ENCODE results near the gene PSMD1.
"Not testable (repeated sequence)": the region's sequence is repeated elsewhere in the genome, so short reads cannot be mapped to it uniquely, and the experiment has no call there.

The PSMD1 gene

DNA sequence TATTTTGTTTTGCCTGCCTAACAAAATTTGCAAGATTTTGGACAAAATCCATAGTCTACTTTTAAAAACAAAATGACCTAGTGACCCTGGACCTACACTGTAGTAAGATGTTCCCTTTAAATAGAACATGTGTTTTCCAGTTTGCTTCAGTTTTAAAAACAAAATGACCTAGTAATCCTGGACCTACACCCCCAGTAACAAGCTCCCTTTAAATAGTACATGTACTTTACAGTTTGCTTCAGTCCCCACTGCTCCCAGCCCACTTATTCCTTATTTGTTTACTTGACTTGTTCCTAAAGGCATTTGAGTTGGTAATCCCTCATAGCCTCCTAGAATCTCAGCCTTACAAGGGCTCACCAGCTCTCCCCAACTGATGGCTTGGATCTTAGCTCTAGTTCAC lies 102.6 kb downstream of the PSMD1 start:
- no peak for ATAC-seq

GRCh38 chr2:231160701-231161100 lies 104.0 kb downstream of the PSMD1 start:
- ATAC-seq (no peak), DNase-seq (no peak)

More for the DNA sequence above, 102.6 kb downstream of the PSMD1 start:
- DNase-seq = no peak

DNA sequence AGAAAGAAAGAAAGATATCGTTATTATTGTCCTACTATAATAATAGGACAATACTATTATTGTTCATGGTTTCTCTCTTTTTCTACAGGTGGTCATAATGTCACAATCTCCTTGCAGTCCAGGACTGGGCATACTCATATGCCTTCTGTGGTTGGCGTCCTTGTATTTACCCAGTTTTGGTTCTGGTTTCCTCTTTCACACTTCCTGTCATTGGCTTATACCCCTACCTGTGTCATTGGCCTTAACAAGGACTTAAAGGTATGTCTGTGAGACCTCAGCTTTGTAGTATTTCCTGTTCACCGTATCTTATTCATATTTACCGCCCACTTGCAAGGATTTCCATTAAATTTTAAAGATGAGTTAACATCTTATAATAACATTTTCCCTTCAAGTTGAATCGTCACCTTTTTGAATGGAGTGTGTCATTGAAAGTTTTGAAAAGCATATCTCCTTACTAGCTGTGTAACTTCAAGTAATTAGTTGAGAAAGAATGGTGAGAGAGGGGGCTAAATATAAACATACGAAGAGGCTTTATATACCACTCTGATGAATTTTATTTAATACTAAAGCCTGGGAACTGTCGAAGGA lies 104.7 kb downstream of the PSMD1 start:
- no peak for DNase-seq

DNA sequence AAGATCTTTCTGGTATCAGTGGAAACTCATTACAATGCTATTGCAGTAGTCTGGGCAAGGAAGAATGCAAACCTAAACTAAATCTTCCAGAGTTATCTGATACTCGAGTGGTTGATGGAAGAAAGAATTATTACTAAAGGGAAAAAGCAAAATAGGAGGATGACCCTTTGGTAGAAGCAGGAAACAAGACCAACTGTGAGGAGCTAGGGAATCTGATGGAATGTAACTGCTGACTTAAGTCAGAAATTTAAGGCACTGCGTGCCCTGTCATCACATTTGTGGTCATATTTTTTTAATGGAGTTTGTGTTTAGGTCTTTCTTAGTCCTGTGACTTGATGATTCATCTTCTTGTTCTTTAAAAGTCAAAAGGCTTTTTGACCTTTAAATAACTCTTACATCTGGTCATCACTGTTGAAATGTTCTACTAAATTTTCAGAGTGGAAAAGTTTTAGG lies 105.2 kb downstream of the PSMD1 start:
- ATAC-seq = peak; percentile 70

More for the DNA sequence above, 104.7 kb downstream of the PSMD1 start:
- peak; percentile 93 for ATAC-seq

DNA sequence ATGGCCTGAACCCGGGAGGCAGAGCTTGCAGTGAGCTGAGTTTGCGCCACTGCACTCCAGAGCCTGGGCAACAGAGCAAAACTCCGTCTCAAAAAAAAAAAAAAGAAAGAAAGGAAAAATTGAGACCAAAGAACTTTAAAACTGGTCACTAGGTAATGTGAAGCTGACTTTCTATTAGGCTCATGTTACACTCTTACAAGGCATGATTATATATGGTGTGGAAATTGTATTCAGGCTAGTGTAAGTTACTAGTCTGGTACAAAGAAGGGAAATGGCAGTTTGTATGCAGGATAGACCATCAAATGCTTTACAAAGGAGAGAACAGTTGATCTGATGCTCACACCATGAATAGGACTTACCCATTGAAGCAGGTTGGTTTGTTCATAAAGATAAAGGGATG lies 106.3 kb downstream of the PSMD1 start:
- no peak for DNase-seq
- no peak for ATAC-seq

More for the DNA sequence above, 105.2 kb downstream of the PSMD1 start:
- DNase-seq = no peak

DNA sequence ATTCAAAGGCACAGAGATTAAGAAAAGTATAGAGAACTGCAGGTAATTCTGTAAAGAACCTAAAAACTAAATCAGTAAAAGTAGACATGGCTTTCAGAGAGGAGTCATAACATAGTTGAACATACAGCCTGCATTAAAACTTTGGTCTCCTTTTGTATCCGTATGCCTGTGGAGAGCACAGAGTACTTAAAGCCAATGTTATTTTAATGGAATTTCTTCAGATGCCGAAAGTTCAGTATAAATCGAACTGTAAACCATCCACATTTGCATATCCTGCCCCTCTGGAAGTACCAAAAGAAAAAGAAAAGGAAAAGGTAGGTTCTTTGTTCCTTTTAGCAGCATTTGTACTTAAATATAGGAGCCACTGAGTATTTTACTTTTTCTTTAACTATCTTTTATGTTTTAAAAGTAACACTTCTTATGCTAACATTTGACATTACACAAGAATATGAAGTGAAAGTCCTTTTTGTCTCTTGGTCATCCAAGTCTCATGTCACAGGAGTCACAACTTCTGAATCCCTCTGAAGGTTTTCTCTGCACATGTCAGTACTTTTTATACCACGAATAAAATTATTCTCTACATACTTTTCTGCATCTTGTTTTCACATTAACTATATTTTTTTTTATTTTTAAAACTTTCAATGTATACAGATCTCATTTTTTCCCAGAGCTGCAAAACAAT lies 106.9 kb downstream of the PSMD1 start:
- ATAC-seq (no peak), DNase-seq (no peak)

DNA sequence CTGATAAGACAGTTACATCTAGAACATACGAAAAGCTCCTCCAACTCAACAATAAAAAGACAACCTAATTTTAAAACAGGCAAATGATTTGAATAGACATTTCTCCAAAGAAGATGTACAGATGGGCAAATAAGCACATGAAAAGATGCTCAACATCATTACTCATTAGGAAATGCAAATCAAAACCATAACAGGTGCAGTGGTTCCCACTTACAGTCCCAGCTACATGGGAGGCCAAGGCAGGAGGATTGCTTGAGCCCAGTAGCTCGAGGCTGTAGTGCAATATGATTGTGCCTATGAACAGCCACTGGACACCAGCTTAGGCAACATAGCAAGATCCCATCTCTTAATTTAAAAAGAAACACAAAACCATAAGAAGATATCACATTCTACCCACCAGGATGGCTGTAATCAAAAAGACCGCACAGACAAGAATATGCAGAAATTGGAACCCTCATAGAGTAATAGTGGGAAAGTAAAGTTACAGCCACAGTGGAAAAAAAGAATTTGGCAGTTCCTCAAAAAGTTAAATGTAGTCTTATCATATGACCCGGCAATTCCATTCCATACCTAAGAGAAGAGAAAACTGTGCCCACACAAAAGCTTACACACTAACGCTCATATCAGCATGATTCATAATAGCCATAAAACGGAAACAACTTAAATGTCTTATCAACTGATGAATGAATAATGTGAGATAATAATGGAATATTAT lies 111.2 kb downstream of the PSMD1 start:
- no peak for DNase-seq

DNA sequence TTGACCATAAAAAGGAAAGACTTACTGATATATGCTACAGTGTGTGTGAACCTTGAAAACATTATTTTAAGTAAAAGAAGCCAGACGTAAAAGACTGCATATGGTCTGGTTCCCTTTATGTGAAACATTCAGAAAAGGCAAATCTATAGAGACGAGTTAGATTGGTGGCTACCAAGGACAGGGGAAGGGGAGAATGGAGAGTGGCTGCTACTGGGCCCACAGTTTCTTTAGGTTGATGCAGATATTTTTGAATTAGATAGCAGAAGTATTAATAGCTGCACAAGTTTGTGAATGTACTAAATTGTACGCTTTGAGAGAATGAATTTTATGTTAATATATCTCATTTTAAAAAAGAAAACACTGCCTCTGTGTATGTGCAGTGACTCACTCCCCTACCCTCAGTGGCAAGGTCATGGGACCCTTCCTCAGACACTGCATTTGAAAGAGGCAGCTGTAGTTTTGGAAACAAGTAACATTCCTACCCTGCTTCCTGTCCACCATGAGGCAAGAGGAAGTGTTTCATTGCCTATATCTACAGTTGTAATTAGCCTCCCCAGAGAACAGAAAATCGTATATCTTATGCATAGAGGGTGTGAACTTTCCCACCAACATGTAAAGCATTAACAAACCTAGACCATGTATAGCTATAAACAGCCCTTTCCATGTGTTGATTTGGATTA lies 111.9 kb downstream of the PSMD1 start:
- DNase-seq (no peak), ATAC-seq (no peak)

More for the DNA sequence above, 111.2 kb downstream of the PSMD1 start:
- ATAC-seq = peak; percentile 86

DNA sequence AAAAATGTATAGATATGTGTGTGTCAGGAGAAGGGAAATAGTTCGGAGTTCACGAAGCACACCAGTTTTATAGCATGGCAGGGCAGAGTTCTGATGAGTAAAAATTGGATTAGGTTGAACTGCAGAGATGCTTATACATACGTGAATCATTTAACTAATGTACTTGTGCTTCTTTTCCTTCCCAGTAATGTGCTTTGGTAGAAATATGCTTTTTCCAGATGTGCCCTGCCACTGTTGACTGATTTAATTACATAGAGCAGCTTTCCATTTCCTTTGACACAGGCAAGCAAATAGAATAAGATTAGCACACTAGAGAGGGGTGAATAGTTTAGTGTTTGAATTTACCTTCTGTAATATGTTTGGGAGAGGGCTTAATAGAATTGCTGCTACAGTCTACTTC lies 112.8 kb downstream of the PSMD1 start:
- no peak for DNase-seq
- no peak for ATAC-seq

DNA sequence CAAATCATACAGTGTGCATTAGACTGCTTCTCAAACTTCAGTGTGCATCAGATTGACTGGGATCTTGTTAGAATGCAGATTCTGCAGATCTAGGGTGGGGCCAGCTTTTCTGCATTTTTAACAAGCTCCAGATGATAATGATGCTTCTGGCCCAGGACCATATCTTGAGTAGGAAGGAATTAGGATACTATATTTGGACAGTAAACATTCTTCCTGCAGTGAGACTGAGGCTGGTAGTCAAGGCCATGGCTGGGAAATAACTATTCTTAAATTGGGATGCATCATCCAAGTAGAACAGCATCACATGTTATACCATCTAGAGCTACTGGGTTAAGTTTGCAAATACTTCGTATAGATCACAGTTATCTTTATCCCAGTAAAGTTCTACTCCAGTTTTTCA lies 113.4 kb downstream of the PSMD1 start:
- DNase-seq (no peak), ATAC-seq (no peak)

DNA sequence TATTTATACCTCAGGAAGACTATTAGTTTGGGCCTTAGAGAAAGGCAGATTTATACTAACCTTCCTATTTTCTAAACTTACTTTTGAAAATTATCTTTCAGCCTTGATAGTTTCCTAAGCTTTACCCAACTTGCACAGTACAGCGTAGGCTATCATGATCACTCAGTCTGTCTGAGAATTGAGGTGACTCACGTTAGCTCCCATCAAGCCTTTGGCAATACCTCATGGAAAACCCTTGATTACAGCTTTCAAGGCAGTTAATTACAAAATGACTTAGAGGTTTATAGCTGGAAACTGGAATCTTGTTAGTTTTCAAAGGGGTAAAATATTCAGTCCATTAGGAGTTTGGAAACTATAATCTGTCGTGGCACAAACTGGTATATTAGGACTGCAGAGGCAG lies 115.4 kb downstream of the PSMD1 start:
- ATAC-seq (no peak), DNase-seq (no peak)

- ATAC-seq (no peak), DNase-seq (no peak)
These were observed 117.6 kb downstream of the PSMD1 start for GRCh38 chr2:231174211-231174651.

GRCh38 chr2:231176066-231176465 lies 119.4 kb downstream of the PSMD1 start:
- ATAC-seq (no peak), DNase-seq (no peak)

- ATAC-seq (peak; percentile 38), DNase-seq (no peak)
These were observed 120.7 kb downstream of the PSMD1 start for GRCh38 chr2:231177156-231178025.

DNA sequence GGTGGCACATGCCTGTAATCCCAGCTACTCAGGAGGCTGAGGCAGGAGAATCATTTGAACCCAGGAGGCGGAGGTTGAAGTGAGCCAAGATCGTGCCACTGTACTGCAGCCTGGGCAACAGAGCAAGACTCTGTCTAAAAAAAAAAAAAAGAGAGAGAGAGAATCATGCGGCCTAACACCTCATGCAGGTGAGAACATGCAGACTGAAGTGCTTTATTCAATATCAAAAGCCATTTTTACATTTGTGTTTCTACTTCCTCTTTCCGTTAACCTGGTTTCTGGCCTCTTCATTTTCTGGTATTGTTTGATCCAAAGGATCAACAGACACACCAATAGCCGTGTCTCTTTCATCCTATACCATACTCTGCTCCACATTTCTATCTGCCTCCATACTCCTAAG lies 122.1 kb downstream of the PSMD1 start:
- ATAC-seq, DNase-seq: not testable (repeated sequence)

- no peak for DNase-seq
- peak; percentile 19 for ATAC-seq
These were observed 125.3 kb downstream of the PSMD1 start for GRCh38 chr2:231181860-231182512.

- DNase-seq (no peak), ATAC-seq (no peak)
These were observed 125.8 kb downstream of the PSMD1 start for GRCh38 chr2:231182513-231182899.

GRCh38 chr2:231183851-231184250 lies 127.2 kb downstream of the PSMD1 start:
- no peak for ATAC-seq

GRCh38 chr2:231184319-231184718 lies 127.7 kb downstream of the PSMD1 start:
- DNase-seq (no peak), ATAC-seq (no peak)

More at GRCh38 chr2:231183851-231184250, 127.2 kb downstream of the PSMD1 start:
- DNase-seq = no peak

DNA sequence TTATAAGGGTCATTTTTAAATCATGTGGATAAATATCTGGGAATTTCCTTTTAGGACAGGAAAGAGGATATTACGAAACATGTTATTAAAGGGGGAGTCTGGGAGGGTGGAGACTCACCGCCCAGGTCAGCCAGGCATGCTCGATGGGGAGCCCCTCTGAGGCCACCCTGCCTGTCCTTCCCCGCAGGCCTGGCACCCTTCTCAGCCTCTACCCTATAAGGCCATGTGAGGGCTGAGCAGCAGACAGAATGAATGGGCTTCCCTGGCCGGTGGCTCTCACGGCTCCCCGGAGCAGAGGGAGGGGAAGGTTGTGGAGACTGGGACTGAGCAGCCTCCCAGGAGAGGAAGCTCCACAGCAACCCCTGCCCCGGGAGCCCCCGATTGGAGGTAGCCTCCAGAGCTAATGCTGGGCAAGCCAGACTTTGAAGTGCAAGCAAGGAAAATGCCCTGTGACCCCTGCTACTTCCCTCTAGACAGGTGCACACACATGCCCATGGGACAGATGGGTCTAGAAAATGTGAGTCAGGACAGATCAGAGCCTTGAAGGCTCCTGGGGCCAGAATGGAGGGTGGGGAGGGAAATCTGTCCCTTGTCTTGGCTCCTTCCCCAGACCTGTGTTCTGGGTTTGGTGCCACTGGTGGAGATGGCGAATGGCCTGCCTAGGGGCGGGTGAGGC lies 128.5 kb downstream of the PSMD1 start:
- ATAC-seq = no peak
- DNase-seq = no peak

Measured in stimulated activated naive CD8-positive, alpha-beta T cell treated with anti-CD3 and anti-CD28 coated beads, Interleukin-15, Interleukin-2, amounts not matched to agents 100 U/mL and 50 U/mL, for 24 hours (primary cell).